Colonic mucosa (tissue), 4 donors: ENCODE results near the gene COX10. TPM values are rescaled to one million over a fixed set of nuclear protein-coding genes. Genes with fewer than 3 reads are reported as not detected.

ENCODE experiments used
- DNase-seq: peaks from one replicate; pipeline ENCODE4 v3.0.0-alpha.2; 2020
- H3K27ac ChIP-seq: fragments of 200-600 bp; one replicate; pipeline ENCODE4 v1.8.0; 2021
- H3K27me3 ChIP-seq: fragments of 200-600 bp; one replicate; pipeline ENCODE4 v1.8.0; 2021
- H3K36me3 ChIP-seq: fragments of 200-600 bp; one replicate; pipeline ENCODE4 v1.8.0; 2021
- H3K4me1 ChIP-seq: fragments of 200-600 bp; one replicate; pipeline ENCODE4 v1.8.0; 2021; ENCODE audit warnings: mild to moderate bottlenecking
- H3K4me3 ChIP-seq: fragments of 200-600 bp; one replicate; pipeline ENCODE4 v1.8.0; 2021
- H3K9ac ChIP-seq, 2 donors: one replicate each; pipeline ENCODE4 v1.7.0; 2013; ENCODE audit warnings: control low read depth in 2 of 2, low read depth in 2 of 2, low read length in 2 of 2
- H3K9me3 ChIP-seq: fragments of 200-600 bp; one replicate; pipeline ENCODE4 v1.8.0; 2021
- intact Hi-C: fragments of 100-400 bp; cut with DNase I; formaldehyde crosslinking; loops from one replicate; pipeline ENCODE4 v1.14.1; 2022
- total RNA-seq, 2 donors: library from RNA; stranded (reverse); fragmentation: NEBNext Ultra II Directional in 1 of 2; extraction: Animal tissue kit (Norgen Biotek cat#: 25700) in 1 of 2; gene quantifications; one replicate each; pipeline ENCODE4 v1.2.1, GENCODE V29; 2021
- TF ChIP-seq, protein P1 (sequence below): fragments of 200-600 bp; IDR thresholded peaks from one replicate; pipeline ENCODE4 v1.8.0; 2022; ENCODE audit warnings: antibody characterized with exemption, mild to moderate bottlenecking
- donor health status: healthy.
- donor health status: DM: no; HTN: no; CAD: no.
- donor health status: DM: no; HTN: no; CAD: no.

Gene COX10
- total RNA-seq, 2 donors from 2014 or later = 35.1 to 36.0 TPM

- no peak overlapping the region for H3K4me3 ChIP-seq
- no peaks in the 10 kb centered on the region for H3K36me3 ChIP-seq
- no peak for DNase-seq
- no peaks in the 10 kb centered on the region for H3K27me3 ChIP-seq
- no peaks in the 10 kb centered on the region for H3K4me1 ChIP-seq
- intact Hi-C loops = no loop called here
- H3K27ac ChIP-seq = no peak overlapping the region
- no peaks in the 10 kb centered on the region for H3K9me3 ChIP-seq
- no peak overlapping the region for H3K9ac ChIP-seq
- TF ChIP-seq, protein P1, sequence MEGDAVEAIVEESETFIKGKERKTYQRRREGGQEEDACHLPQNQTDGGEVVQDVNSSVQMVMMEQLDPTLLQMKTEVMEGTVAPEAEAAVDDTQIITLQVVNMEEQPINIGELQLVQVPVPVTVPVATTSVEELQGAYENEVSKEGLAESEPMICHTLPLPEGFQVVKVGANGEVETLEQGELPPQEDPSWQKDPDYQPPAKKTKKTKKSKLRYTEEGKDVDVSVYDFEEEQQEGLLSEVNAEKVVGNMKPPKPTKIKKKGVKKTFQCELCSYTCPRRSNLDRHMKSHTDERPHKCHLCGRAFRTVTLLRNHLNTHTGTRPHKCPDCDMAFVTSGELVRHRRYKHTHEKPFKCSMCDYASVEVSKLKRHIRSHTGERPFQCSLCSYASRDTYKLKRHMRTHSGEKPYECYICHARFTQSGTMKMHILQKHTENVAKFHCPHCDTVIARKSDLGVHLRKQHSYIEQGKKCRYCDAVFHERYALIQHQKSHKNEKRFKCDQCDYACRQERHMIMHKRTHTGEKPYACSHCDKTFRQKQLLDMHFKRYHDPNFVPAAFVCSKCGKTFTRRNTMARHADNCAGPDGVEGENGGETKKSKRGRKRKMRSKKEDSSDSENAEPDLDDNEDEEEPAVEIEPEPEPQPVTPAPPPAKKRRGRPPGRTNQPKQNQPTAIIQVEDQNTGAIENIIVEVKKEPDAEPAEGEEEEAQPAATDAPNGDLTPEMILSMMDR = no peak
Measured at GRCh38 chr17:14123619-14124278, 54.4 kb downstream of the COX10 start.

DNA sequence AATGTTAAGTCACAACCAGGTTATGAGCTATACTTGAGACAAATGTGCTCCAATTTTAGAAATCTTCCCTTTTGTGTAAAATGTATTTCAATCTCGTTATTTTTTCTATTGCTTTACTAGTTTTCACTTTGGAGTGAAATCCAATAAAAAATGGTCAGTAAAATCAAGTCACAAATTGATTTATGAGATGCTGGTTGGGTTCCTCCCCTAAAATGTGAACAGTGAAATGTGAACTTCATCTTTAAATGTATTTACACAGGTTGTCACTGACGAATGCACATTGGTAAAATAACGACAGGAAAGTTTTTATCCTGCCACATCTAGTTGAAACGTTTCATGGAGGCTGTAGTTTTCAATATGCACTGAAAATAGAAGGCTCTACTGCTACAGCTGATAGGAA, 55.5 kb downstream of the COX10 start:
- H3K4me3 ChIP-seq = no peak overlapping the region
- no peaks in the 10 kb centered on the region for H3K9me3 ChIP-seq
- no peak overlapping the region for H3K27ac ChIP-seq
- H3K36me3 ChIP-seq = no peaks in the 10 kb centered on the region
- H3K27me3 ChIP-seq = no peaks in the 10 kb centered on the region
- no peak overlapping the region for H3K9ac ChIP-seq
- DNase-seq = no peak
- no peaks in the 10 kb centered on the region for H3K4me1 ChIP-seq
- intact Hi-C loops = no loop called here
- TF ChIP-seq, protein P1 = no peak

DNA sequence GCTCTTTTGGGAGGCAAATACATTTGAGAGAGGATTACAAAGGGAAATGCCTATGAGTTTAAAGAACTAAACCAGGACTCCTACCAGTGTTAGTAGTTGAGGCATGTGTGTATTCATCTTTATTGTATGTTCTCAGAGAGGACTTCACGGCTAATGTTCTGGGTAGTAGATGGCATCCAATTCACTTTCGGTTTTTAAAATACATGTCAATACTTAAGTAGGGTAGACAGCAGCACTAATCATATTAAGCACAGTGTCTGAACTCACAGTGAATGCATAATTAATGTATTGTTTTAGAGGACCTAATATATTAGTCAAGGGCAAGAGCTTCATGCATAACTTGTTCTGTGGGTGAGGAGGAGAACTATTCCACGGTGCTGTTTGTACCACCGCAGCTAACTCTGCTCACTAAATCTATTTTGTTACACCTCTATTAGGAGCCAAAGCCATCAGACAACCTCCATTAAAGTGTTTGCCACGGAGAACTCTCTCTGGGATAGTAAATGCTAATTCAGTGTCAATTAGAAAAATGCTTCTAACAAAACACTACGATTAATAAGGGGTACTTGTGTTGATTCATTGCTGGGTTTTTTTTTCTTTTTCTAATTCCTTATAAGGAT, 56.3 kb downstream of the COX10 start:
- Histone ChIP-seq H3K27ac (no peak overlapping the region), H3K9me3 (no peaks in the 10 kb centered on the region), H3K9ac (no peak overlapping the region), H3K36me3 (no peaks in the 10 kb centered on the region), H3K27me3 (no peaks in the 10 kb centered on the region), H3K4me1 (no peaks in the 10 kb centered on the region), H3K4me3 (no peak overlapping the region)
- TF ChIP-seq, protein P1 = no peak
- intact Hi-C loops = no loop called here
- no peak for DNase-seq

DNA sequence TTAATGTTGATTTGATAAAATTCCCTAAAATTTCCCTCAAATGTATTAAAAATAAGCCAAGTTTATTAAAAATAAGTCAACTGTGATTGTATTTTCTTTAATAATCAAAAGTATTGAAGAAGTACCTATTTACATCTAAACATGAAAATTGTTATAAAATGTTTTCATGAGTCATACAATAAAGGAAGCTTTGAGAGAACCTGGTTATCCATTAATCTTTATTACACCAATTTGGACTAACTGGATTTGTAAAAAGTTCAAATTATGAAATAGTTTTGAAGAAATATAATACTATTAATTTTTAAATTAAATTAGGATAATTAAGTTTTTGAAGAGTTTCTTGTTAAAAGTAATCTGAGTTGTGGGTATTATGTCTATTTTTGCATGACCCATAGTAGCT, 63.8 kb downstream of the COX10 start:
- Histone ChIP-seq H3K36me3 (no peaks in the 10 kb centered on the region), H3K9ac (no peak overlapping the region), H3K27ac (no peak overlapping the region), H3K9me3 (no peaks in the 10 kb centered on the region), H3K4me3 (no peak overlapping the region), H3K4me1 (no peaks in the 10 kb centered on the region), H3K27me3 (no peaks in the 10 kb centered on the region)
- intact Hi-C loops = no loop called here
- TF ChIP-seq, protein P1 = no peak
- no peak for DNase-seq

DNA sequence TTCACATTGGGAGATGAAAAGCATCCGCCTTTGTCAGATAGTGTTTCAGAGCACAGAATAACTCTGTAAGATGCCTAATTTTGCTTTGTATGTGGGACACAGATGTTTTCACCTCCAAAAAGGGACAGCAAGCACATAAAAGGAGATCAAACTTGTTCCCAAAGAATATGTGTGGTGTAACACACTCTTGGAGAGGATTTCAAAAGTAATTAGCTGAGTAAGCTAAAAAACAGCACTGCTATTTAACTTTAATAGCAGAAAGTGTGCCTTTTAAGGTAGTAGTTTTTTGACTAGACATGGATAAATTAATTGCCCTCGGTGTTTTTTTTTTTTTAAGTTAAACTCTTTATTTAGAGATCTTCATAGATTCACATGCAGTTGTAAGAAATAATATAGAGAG, 65.2 kb downstream of the COX10 start:
- Histone ChIP-seq H3K27ac (no peak overlapping the region), H3K4me3 (no peak overlapping the region), H3K9ac (no peak overlapping the region), H3K9me3 (no peaks in the 10 kb centered on the region), H3K36me3 (no peaks in the 10 kb centered on the region), H3K27me3 (no peaks in the 10 kb centered on the region), H3K4me1 (no peaks in the 10 kb centered on the region)
- TF ChIP-seq, protein P1 = no peak
- no peak for DNase-seq
- intact Hi-C loops = no loop called here
